K562 (cell line): ENCODE data around the gene CDIPT. TPM values are rescaled to one million over a fixed set of nuclear protein-coding genes. Genes with fewer than 3 reads are reported as not detected.

ENCODE experiments used
- ADNP ChIP-seq: fragments of 200-800 bp; sonication (Bioruptor generic); IDR thresholded peaks from 2 replicates; pipeline ENCODE4 v1.6.1; 2016; ENCODE audit warnings: missing genetic modification characterization, missing compliant biosample characterization
- E2F6 ChIP-seq, 2 experiments: IDR thresholded peaks; 2 replicates each; pipeline ENCODE4 v1.6.1; 2011; ENCODE audit warnings: borderline replicate concordance in 1 of 2, control low read depth in 1 of 2, low read depth in 1 of 2, low read length in 1 of 2, mild to moderate bottlenecking in 1 of 2, mixed read lengths in 1 of 2, moderate library complexity in 1 of 2; ENCODE audit not compliant: insufficient read depth in 1 of 2, insufficient read length in 1 of 2, poor library complexity in 1 of 2, severe bottlenecking in 1 of 2; ENCODE audit errors: extremely low read depth in 1 of 2
- HMGN3 ChIP-seq: IDR thresholded peaks from 2 replicates; pipeline ENCODE4 v1.6.1; 2011; ENCODE audit warnings: borderline replicate concordance, low read depth, mild to moderate bottlenecking, mixed read lengths, low read length; ENCODE audit not compliant: insufficient read length; ENCODE audit errors: extremely low read depth
- MAX ChIP-seq: sonication (generic); formaldehyde crosslinking; IDR thresholded peaks from 2 replicates; pipeline ENCODE4 v1.9.0; 2022; ENCODE audit warnings: mild to moderate bottlenecking, missing genetic modification reagents
- MNT ChIP-seq, 2 experiments: fragments of 450-650 bp; conservative IDR thresholded peaks; 2 replicates each; pipeline ENCODE4 v1.6.1; 2017; ENCODE audit warnings: mild to moderate bottlenecking in 2 of 2, moderate library complexity in 2 of 2
- NR2F6 ChIP-seq: fragments of 450-650 bp; formaldehyde crosslinking; IDR thresholded peaks from 2 replicates; pipeline ENCODE4 v1.4.0; 2020; ENCODE audit warnings: mild to moderate bottlenecking
- USF1 ChIP-seq: sonication (generic); formaldehyde crosslinking; IDR thresholded peaks from 2 replicates; pipeline ENCODE4 v1.9.0; 2022; ENCODE audit warnings: mild to moderate bottlenecking, missing genetic modification reagents
- ZC3H11A ChIP-seq: IDR thresholded peaks from 2 replicates; pipeline ENCODE4 v1.6.1; 2012; ENCODE audit warnings: low read depth, low read length, improper control_type of control experiment
- ZNF561 ChIP-seq: fragments of 450-650 bp; formaldehyde crosslinking; conservative IDR thresholded peaks from 2 replicates; pipeline ENCODE4 v1.4.0; 2020; ENCODE audit warnings: mild to moderate bottlenecking, moderate library complexity
- polyA plus RNA-seq, 8 experiments: library from polyadenylated mRNA; depleted of rRNA in 4 of 8; stranded (reverse) in 5 of 8; unstranded in 3 of 8; fragments of >200 nt; fragmentation: Nextera tagmentation in 2 of 8; fragmentation: Illumina TruSeq in 1 of 8; extraction: Ambion mirVana in 2 of 8; extraction: Trizol in 1 of 8; gene quantifications; 2 replicates each; pipeline versions ENCODE4 v1.2.1 to v1.2.3, GENCODE V29; 2011 to 2014; ENCODE audit warnings: inconsistent platforms in 1 of 8, missing spikeins in 1 of 8
- total RNA-seq, 7 experiments: library from RNA; depleted of rRNA in 6 of 7; stranded (reverse); fragments of >200 nt in 6 of 7; fragmentation: Illumina TruSeq in 2 of 7; extraction: Trizol in 2 of 7; gene quantifications; 2 replicates each; pipeline versions ENCODE4 v1.2.1 to v1.2.3, GENCODE V29; 2011 to 2021; ENCODE audit warnings: low replicate concordance in 1 of 7
- TF ChIP-seq, protein P1 (sequence below): fragments of 450-650 bp; IDR thresholded peaks from 2 replicates; pipeline ENCODE4 v1.6.1; 2017; ENCODE audit warnings: antibody characterized with exemption, mild to moderate bottlenecking

CDIPT gene
- total and polyA plus RNA-seq, 9 of the 15 experiments (the other 6 are each of a cell fraction or from before 2014, with no cell fraction given): 1.3 to 37.0 (median 23.0) TPM

DNA sequence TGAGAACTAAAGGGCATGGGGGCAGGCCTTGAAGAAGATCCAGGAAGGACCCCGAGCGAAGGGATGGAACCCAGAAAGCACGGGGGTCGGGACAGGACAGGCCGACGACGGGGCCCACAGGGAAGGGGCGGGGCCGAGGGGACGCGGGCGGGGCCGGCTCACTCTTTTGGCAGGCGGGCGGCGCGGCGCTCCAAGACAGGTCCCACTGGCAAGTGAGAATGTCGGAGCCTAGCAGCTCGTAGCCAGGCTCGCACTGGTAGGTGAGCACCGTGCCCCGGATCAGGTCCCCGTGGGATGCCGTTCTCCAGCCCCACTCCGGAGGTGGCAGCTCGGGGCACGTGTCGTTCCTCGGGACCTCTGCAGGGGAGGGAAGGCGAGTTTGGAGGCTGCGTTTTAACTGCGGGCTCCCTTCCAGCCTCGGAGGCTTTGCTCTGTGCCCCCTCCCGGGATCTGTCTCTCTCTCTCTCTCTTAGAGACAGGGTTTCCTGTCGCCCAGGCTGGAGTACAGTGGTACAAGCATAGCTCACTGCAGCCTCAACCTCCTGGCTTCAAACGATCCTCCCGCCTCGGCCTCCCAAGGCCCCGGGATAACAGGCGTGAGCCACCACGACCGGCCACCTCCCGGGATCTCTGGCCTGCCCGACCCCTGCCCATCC lies 13.7 kb upstream of the CDIPT start (continued):
- TF ChIP-seq USF1 (peak; percentile 39), MAX (CRISPR knock-in tag) (peak; percentile 76), NR2F6 (CRISPR knock-in tag) (no peak), HMGN3 (peak; percentile 45), E2F6 (IDR thresholded peaks at IDR 0.05; ENCODE audit: borderline replicate concordance in 1 of 2, extremely low read depth in 1 of 2, insufficient read depth in 1 of 2, insufficient read length in 1 of 2, low read depth in 1 of 2, low read length in 1 of 2, poor library complexity in 1 of 2, severe bottlenecking in 1 of 2) (peak; percentile 48 to 66), MNT (conservative IDR thresholded peaks at IDR 0.05) (0 out of 4 replicates have a peak, but pooled peaks of 1 of the 2 experiments have one; percentile 55), ZNF561 (no peak), ADNP (tag) (no peak), ZC3H11A (no peak)
- TF ChIP-seq, protein P1, sequence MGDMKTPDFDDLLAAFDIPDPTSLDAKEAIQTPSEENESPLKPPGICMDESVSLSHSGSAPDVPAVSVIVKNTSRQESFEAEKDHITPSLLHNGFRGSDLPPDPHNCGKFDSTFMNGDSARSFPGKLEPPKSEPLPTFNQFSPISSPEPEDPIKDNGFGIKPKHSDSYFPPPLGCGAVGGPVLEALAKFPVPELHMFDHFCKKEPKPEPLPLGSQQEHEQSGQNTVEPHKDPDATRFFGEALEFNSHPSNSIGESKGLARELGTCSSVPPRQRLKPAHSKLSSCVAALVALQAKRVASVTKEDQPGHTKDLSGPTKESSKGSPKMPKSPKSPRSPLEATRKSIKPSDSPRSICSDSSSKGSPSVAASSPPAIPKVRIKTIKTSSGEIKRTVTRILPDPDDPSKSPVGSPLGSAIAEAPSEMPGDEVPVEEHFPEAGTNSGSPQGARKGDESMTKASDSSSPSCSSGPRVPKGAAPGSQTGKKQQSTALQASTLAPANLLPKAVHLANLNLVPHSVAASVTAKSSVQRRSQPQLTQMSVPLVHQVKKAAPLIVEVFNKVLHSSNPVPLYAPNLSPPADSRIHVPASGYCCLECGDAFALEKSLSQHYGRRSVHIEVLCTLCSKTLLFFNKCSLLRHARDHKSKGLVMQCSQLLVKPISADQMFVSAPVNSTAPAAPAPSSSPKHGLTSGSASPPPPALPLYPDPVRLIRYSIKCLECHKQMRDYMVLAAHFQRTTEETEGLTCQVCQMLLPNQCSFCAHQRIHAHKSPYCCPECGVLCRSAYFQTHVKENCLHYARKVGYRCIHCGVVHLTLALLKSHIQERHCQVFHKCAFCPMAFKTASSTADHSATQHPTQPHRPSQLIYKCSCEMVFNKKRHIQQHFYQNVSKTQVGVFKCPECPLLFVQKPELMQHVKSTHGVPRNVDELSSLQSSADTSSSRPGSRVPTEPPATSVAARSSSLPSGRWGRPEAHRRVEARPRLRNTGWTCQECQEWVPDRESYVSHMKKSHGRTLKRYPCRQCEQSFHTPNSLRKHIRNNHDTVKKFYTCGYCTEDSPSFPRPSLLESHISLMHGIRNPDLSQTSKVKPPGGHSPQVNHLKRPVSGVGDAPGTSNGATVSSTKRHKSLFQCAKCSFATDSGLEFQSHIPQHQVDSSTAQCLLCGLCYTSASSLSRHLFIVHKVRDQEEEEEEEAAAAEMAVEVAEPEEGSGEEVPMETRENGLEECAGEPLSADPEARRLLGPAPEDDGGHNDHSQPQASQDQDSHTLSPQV: no peak
